MM.1S (cell line): ENCODE measurements around the gene FPR3.

ENCODE experiments used
- DNase-seq: peaks from one replicate; pipeline ENCODE4 v3.0.0-alpha.2; 2015
- H2AFZ ChIP-seq: fragments of 300-600 bp; sonication (generic); 2 replicates; pipeline ENCODE4 v1.6.0; 2016; ENCODE audit warnings: antibody characterized with exemption, low read length
- H3F3A ChIP-seq: fragments of 300-600 bp; sonication (generic); 2 replicates; pipeline ENCODE4 v1.6.1; 2016; ENCODE audit warnings: mild to moderate bottlenecking, antibody characterized with exemption, low read length, moderate library complexity, mixed read lengths; ENCODE audit not compliant: insufficient read depth
- H3K27ac ChIP-seq: fragments of 300-600 bp; sonication (generic); 2 replicates; pipeline ENCODE4 v1.5.1; 2016; ENCODE audit warnings: mild to moderate bottlenecking, low read length
- H3K27me3 ChIP-seq: fragments of 300-600 bp; sonication (generic); replicated peaks from 2 replicates; pipeline ENCODE4 v1.6.0; 2016; ENCODE audit warnings: low read length; ENCODE audit not compliant: insufficient read depth
- H3K36me3 ChIP-seq: fragments of 300-600 bp; sonication (generic); replicated peaks from 2 replicates; pipeline ENCODE4 v1.6.1; 2016; ENCODE audit warnings: mild to moderate bottlenecking, low read length, mixed read lengths; ENCODE audit not compliant: insufficient read depth
- H3K4me1 ChIP-seq: fragments of 300-600 bp; sonication (generic); 2 replicates; pipeline ENCODE4 v1.6.1; 2016; ENCODE audit warnings: low read length, mixed read lengths
- H3K4me2 ChIP-seq: fragments of 300-600 bp; sonication (generic); 2 replicates; pipeline ENCODE4 v1.6.0; 2016; ENCODE audit warnings: low read depth, low read length
- H3K4me3 ChIP-seq: fragments of 300-600 bp; sonication (generic); 2 replicates; pipeline ENCODE4 v1.5.1; 2016; ENCODE audit warnings: low read length, mixed read lengths
- H3K79me2 ChIP-seq: fragments of 300-600 bp; sonication (generic); 2 replicates; pipeline ENCODE4 v1.6.1; 2016; ENCODE audit warnings: mixed run types, low read length, mixed read lengths
- H3K9ac ChIP-seq: fragments of 300-600 bp; sonication (generic); 2 replicates; pipeline ENCODE4 v1.6.1; 2016; ENCODE audit warnings: low read length, mixed read lengths
- H3K9me2 ChIP-seq: fragments of 300-600 bp; sonication (generic); replicated peaks from 2 replicates; pipeline ENCODE4 v1.6.1; 2016; ENCODE audit warnings: mild to moderate bottlenecking, low read length, mixed read lengths; ENCODE audit not compliant: insufficient read depth
- H3K9me3 ChIP-seq: fragments of 300-600 bp; sonication (generic); replicated peaks from 2 replicates; pipeline ENCODE4 v1.6.1; 2016; ENCODE audit warnings: mild to moderate bottlenecking, low read length, mixed read lengths; ENCODE audit not compliant: insufficient read depth
- H4K20me1 ChIP-seq: fragments of 300-600 bp; sonication (generic); 2 replicates; pipeline ENCODE4 v1.6.1; 2016; ENCODE audit warnings: mild to moderate bottlenecking, low read length, moderate library complexity, mixed read lengths; ENCODE audit not compliant: insufficient read depth
- EZH2 ChIP-seq: fragments of 300-600 bp; sonication (generic); optimal IDR thresholded peaks from 2 replicates; pipeline ENCODE3; 2017; ENCODE audit warnings: low read depth, mild to moderate bottlenecking, antibody characterized with exemption, low read length, mixed read lengths
- EZH2phosphoT487 ChIP-seq: fragments of 300-600 bp; sonication (generic); IDR thresholded peaks from 2 replicates; pipeline ENCODE4 v1.6.1; 2018; ENCODE audit warnings: antibody characterized with exemption, low read length
- TF ChIP-seq, protein P1 (sequence below): fragments of 300-600 bp; sonication (generic); IDR thresholded peaks from 2 replicates; pipeline ENCODE4 v1.5.1; 2016; ENCODE audit warnings: antibody characterized with exemption, low read length, mixed read lengths

Gene FPR3

DNA sequence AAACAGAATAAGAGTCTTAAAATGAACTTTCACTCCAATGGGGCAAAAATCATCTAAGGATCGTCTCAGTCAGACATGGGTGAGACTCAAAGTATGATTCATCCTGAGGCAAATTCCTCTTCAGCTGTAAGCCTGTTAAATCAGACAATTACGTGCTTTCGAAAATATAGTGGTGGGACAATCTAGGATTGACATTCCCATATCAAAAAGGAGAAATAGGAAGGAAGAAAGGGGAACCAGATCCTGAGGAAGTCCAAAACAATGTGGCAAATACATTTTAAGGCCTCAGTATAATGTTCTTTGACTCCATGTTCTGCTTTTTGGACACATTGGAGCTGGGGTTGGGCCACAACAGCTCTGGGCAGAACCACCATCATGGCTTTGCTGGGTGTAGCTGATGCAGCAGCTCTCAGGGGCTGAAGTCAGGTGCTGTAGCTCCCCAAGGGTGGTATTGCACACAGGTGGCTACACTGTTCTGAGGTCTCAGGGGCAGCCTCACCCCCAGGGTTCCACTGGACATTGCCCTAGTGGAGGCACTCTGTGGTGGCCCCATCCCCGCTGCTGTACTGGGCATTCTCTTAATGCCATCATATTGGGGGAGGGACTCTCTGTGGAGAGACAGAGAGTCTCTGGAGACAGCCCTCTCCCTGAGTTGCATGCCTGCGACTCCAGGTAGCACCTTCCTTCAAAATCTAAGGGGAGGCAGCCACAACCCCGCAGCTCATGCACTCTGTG lies 5.7 kb upstream of the FPR3 start:
- TF ChIP-seq, protein P1, sequence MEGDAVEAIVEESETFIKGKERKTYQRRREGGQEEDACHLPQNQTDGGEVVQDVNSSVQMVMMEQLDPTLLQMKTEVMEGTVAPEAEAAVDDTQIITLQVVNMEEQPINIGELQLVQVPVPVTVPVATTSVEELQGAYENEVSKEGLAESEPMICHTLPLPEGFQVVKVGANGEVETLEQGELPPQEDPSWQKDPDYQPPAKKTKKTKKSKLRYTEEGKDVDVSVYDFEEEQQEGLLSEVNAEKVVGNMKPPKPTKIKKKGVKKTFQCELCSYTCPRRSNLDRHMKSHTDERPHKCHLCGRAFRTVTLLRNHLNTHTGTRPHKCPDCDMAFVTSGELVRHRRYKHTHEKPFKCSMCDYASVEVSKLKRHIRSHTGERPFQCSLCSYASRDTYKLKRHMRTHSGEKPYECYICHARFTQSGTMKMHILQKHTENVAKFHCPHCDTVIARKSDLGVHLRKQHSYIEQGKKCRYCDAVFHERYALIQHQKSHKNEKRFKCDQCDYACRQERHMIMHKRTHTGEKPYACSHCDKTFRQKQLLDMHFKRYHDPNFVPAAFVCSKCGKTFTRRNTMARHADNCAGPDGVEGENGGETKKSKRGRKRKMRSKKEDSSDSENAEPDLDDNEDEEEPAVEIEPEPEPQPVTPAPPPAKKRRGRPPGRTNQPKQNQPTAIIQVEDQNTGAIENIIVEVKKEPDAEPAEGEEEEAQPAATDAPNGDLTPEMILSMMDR, result no peak
- TF ChIP-seq EZH2 (no peak), EZH2phosphoT487 (no peak)
- DNase-seq, result no peak
- H3K9me2 ChIP-seq, result no peaks in the 10 kb centered on the region
- H3K27ac ChIP-seq, result no peak overlapping the region
- H3K4me2 ChIP-seq, result no peak overlapping the region
- no peaks in the 10 kb centered on the region for H3K79me2 ChIP-seq
- no peak overlapping the region for H2AFZ ChIP-seq
- H3K27me3 ChIP-seq, result no peaks in the 10 kb centered on the region
- H3K9me3 ChIP-seq, result 0 out of 2 replicates have a peak, but pooled peaks cover 3% of the 10 kb centered on the region
- no peak overlapping the region for H3K4me3 ChIP-seq
- H3K9ac ChIP-seq, result no peak overlapping the region
- no peaks in the 10 kb centered on the region for H3F3A ChIP-seq
- no peaks in the 10 kb centered on the region for H4K20me1 ChIP-seq
- H3K36me3 ChIP-seq, result no peaks in the 10 kb centered on the region
- no peaks in the 10 kb centered on the region for H3K4me1 ChIP-seq

DNA sequence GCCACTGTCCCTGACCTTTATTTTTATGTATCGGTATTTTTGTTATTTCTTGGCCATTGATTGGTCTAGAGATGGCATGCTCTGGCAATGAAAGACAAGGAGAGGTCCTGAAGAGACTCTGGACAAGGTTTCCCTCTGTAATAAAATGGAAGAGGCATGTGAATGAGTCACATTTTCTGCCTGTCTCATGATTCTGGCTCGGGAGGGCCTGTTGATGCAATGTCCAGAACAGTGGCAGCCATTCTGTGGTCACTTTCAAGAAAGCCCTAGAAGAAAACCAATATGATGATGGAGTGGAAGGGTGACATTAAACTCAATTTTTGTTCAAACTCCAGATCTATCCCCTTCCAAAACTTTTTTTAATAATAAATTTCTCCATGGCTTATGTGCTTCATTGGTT lies 2.0 kb upstream of the FPR3 start:
- Histone ChIP-seq H3K4me1 (no peaks in the 10 kb centered on the region), H3F3A (no peaks in the 10 kb centered on the region), H3K27ac (no peak overlapping the region), H3K27me3 (no peaks in the 10 kb centered on the region), H3K4me2 (no peak overlapping the region), H4K20me1 (no peaks in the 10 kb centered on the region), H3K79me2 (no peaks in the 10 kb centered on the region), H3K9ac (no peak overlapping the region), H3K36me3 (no peaks in the 10 kb centered on the region), H3K4me3 (no peak overlapping the region), H3K9me3 (no peaks in the 10 kb centered on the region), H2AFZ (no peak overlapping the region), H3K9me2 (no peaks in the 10 kb centered on the region)
- no peak for TF ChIP-seq EZH2phosphoT487
- no peak for TF ChIP-seq EZH2
- DNase-seq, result no peak

DNA sequence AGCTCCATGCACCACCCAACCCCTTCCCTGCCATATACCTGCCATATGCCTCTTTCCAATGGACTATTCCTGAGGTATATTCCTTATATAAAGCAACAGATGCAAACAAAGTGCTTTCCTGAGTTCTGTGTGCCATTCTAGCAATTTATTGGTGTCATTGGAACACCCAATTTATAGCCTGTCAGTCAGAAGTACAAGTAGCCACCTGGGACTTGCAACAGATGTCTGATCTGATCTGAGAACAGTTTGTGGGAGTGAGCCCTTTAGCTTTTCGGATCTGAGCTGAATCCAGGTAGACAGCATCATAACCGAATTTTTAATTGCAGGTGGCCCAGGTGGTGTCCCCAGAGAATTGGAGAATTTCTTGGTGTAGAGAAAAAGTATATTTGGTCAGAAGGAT lies 963 bp upstream of the FPR3 start:
- Histone ChIP-seq H4K20me1 (no peaks in the 10 kb centered on the region), H3K4me1 (no peaks in the 10 kb centered on the region), H3K79me2 (no peaks in the 10 kb centered on the region), H3F3A (no peaks in the 10 kb centered on the region), H3K36me3 (no peaks in the 10 kb centered on the region), H3K27me3 (no peaks in the 10 kb centered on the region), H3K9ac (no peak overlapping the region), H3K27ac (no peak overlapping the region), H3K4me3 (no peak overlapping the region), H3K9me3 (no peaks in the 10 kb centered on the region), H2AFZ (no peak overlapping the region), H3K4me2 (no peak overlapping the region), H3K9me2 (no peaks in the 10 kb centered on the region)
- DNase-seq, result no peak
- TF ChIP-seq, protein P1, result no peak

- DNase-seq, result no peak
- no peak overlapping the region for H3K4me2 ChIP-seq
- TF ChIP-seq, protein P1, result no peak
- TF ChIP-seq EZH2, result no peak
- no peak for TF ChIP-seq EZH2phosphoT487
- H2AFZ ChIP-seq, result no peak overlapping the region
- no peak overlapping the region for H3K4me3 ChIP-seq
- no peaks in the 10 kb centered on the region for H3K4me1 ChIP-seq
- H3K9me2 ChIP-seq, result no peaks in the 10 kb centered on the region
- no peaks in the 10 kb centered on the region for H3K9me3 ChIP-seq
- H3K27ac ChIP-seq, result no peak overlapping the region
- H3F3A ChIP-seq, result no peaks in the 10 kb centered on the region
- H4K20me1 ChIP-seq, result no peaks in the 10 kb centered on the region
- no peaks in the 10 kb centered on the region for H3K36me3 ChIP-seq
- H3K79me2 ChIP-seq, result no peaks in the 10 kb centered on the region
- no peak overlapping the region for H3K9ac ChIP-seq
- no peaks in the 10 kb centered on the region for H3K27me3 ChIP-seq
Observed at GRCh38 chr19:51796195-51796679, 1.3 kb downstream of the FPR3 start.
